Muscle layer of duodenum (tissue), 2 donors: ENCODE measurements around the gene LHFPL6.

ENCODE experiments used
- H3K27ac ChIP-seq: one replicate; pipeline ENCODE4 v1.7.0; 2013; ENCODE audit warnings: mild to moderate bottlenecking, low read length
- H3K27me3 ChIP-seq: one replicate; pipeline ENCODE4 v1.7.0; 2013; ENCODE audit warnings: low read depth, mild to moderate bottlenecking, control low read depth, low read length
- H3K36me3 ChIP-seq, 2 donors: one replicate each; pipeline ENCODE4 v1.7.0; 2013; ENCODE audit warnings: low read length in 2 of 2, control low read depth in 1 of 2, mild to moderate bottlenecking in 1 of 2; ENCODE audit not compliant: insufficient read depth in 2 of 2, control insufficient read depth in 1 of 2
- H3K4me1 ChIP-seq, 2 donors: one replicate each; pipeline ENCODE4 v1.7.0; 2013; ENCODE audit warnings: low read length in 2 of 2, mild to moderate bottlenecking in 2 of 2, control low read depth in 1 of 2, moderate library complexity in 1 of 2; ENCODE audit not compliant: insufficient read depth in 2 of 2, control insufficient read depth in 1 of 2
- H3K4me3 ChIP-seq, 2 donors: one replicate each; pipeline ENCODE4 v1.7.0; 2013; ENCODE audit warnings: low read length in 2 of 2, low read depth in 1 of 2, mild to moderate bottlenecking in 1 of 2
- H3K9me3 ChIP-seq, 2 donors: one replicate each; pipeline ENCODE4 v1.7.0; 2013; ENCODE audit warnings: low read length in 2 of 2, control low read depth in 1 of 2, mild to moderate bottlenecking in 1 of 2; ENCODE audit not compliant: control insufficient read depth in 1 of 2
- donor health status: healthy.

The LHFPL6 gene

DNA sequence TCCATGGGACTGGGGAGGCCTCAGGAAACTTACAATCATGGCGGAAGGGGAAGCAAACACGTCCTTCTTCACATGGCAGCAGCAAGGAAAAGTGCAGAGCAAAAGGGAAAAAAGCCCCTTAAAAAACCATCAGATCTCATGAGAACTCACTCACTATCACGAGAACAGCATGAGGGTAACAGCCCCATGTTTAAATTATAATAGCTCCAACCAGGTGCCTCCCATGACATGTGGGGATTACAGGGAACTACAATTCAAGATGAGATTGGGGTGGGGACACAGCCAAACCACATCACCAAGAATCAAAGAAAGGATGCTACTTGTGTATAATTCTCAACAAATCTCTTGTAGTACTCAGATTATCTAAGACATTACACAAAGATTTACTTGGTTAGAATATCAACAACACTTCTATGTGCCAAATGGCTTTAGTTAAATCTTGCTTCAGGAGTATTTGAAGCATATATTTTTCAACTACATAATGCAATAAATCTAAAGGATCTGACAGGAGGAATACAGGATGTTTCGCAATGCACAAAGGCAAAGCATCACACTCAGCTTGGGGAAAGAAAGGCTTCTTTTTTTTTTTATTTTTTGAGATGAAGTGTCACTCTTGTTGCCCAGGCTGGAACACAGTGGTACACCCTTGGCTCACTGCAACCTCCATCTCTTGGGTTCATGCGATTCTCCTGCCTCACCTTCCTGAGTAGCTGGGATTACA is 180.0 kb downstream of the LHFPL6 start:
- Histone ChIP-seq H3K9me3 (no peaks in the 10 kb centered on the region), H3K27ac (no peak overlapping the region), H3K4me1 (peaks cover 0 to under 1% of the 10 kb centered on the region in 2 donors), H3K36me3 (no peaks in the 10 kb centered on the region), H3K27me3 (no peaks in the 10 kb centered on the region), H3K4me3 (no peak overlapping the region)

DNA sequence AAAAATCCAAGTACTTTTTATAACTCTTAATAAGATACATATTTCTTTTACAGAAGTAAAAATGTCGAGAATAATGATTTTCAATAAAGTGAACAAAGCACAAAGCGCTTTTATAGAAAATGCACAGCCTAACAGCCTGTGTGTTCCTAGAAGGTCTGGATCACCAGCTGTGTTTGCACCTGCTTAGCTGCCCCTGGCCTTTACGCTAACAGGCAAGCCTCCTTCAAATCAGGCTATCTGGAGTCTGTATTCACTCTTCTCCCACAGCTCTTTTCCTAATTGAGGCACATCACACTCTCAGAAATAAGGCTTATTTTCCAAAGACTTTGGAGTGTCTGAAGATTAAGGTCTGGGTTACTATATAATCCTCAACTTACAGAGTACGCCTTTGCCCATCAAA is 183.1 kb downstream of the LHFPL6 start:
- Histone ChIP-seq H3K27me3 (no peaks in the 10 kb centered on the region), H3K36me3 (no peaks in the 10 kb centered on the region), H3K4me1 (peaks cover 0 to 25% of the 10 kb centered on the region in 2 donors), H3K27ac (no peak overlapping the region), H3K4me3 (no peak overlapping the region), H3K9me3 (no peaks in the 10 kb centered on the region)

DNA sequence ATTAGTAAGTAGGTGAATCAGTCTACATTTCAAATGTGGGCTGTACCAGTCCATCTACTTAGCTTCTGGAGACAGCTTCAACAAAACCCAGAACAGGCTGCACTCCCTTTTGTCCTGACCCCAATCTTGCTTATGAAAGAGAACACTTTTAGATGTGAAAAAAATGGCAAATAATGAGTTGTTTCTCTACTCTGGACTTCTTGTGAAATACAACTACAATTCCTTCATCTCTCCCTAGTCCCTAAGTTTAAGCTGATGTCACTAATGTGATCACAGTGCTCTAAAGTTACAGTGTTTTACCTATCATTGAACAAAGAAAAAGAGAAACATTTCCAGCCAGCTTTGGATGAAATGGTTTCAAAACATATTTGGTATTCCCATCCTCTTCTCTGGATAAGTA is 183.9 kb downstream of the LHFPL6 start:
- Histone ChIP-seq H3K27me3 (no peaks in the 10 kb centered on the region), H3K9me3 (no peaks in the 10 kb centered on the region), H3K4me1 (peaks cover 0 to 31% of the 10 kb centered on the region in 2 donors), H3K4me3 (no peak overlapping the region), H3K36me3 (no peaks in the 10 kb centered on the region), H3K27ac (no peak overlapping the region)

DNA sequence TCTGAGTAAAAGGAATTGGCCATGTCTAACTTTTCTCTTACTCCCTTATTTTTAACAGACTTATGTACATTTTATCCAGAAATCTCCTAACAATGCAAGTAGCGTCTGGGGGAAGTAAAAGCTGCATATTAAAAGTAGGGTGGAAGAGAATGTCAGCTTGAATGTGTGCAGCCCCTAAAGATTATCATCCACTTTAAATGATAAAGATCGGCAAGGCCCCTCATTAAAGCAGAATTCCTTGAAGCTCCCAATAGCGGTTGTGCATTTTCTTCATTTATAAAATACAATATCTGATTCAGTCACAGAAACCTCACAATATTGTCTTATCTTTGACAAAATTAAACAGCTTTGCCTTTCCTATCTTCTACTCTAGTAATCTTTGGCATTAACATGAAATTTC is 184.6 kb downstream of the LHFPL6 start:
- H3K4me1 ChIP-seq, result peaks cover 0 to 31% of the 10 kb centered on the region in 2 donors
- H3K27ac ChIP-seq, result no peak overlapping the region
- H3K4me3 ChIP-seq, result no peak overlapping the region
- no peaks in the 10 kb centered on the region for H3K36me3 ChIP-seq
- H3K9me3 ChIP-seq, result no peaks in the 10 kb centered on the region
- H3K27me3 ChIP-seq, result no peaks in the 10 kb centered on the region

DNA sequence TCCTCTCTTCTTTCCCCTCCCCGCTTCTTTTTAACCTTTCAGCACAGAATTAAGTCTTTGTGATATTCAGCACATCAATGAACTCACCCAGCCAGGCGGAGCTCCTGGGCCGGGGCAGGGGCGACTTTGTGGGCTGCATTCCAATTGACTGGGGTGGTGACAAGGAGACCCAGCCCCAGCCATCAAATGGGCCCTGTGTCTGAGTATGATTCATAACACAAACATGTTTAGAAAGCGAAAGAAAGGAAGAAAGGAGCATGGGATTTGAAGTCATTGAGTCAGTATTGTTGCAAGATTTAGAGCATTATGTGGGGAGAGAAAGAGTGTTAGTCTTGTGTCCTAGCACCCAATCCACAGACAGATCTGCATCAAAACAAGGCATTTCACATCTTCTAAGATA is 185.3 kb downstream of the LHFPL6 start:
- peaks cover 0 to 31% of the 10 kb centered on the region in 2 donors for H3K4me1 ChIP-seq
- H3K27ac ChIP-seq, result no peak overlapping the region
- no peak overlapping the region for H3K4me3 ChIP-seq
- H3K36me3 ChIP-seq, result no peaks in the 10 kb centered on the region
- no peaks in the 10 kb centered on the region for H3K9me3 ChIP-seq
- H3K27me3 ChIP-seq, result no peaks in the 10 kb centered on the region

DNA sequence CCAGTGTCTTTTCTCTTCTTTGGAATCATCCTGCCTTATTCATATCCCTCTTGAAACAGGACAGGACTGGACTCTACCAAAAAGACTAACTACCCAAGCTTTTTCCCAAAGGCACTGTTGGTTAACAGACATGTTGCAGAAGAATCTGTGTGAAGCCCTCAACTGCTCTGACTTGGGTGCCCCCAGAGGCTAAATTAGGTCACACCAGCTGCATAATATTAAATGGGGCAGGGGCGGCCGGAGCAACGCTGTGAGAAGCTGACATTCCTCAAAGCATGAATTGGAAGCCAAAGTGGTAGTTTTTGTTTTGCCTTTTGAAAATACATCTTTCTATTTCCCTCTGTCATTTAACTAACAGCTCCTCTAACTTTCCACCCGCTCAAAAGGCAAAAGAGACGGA is 185.9 kb downstream of the LHFPL6 start:
- peaks cover 0 to 31% of the 10 kb centered on the region in 2 donors for H3K4me1 ChIP-seq
- no peaks in the 10 kb centered on the region for H3K27me3 ChIP-seq
- H3K36me3 ChIP-seq, result no peaks in the 10 kb centered on the region
- no peak overlapping the region for H3K4me3 ChIP-seq
- H3K27ac ChIP-seq, result no peak overlapping the region
- H3K9me3 ChIP-seq, result no peaks in the 10 kb centered on the region

DNA sequence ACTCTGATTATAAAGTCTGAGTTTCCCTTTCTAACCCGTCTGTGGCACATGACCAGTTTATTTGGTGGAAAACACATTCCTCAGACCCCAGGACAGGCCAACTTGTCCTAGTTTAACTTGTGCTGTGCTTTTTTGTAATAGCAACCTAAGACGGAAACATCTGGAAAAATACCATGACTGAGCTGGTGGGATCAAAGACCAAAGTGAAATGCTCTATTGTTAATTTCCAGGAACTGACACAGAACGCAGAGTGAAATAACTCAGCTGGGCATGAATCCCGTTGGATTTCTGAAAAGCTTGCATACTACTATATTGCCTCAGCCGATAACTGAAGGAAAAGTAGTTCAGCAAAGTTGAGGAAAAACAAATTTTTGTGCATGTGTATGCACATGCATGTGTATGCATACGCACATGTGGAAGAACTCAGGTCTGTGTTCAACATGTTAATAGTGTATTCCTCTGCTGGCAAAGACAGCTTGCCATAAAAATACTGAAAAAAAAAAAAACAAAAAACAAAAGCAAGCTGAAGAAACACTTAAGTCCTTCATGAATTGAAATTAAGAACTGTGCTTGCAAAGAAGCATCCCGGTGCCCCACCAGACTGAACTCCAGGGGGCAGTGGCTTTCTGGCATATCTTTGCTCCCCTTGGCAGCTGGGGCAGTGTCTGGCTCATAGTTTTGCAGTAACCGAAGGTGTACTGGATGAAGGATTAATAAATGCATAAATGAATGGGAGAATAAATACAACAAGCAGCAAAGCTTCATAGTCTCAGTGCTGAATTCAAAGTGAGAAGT is 187.8 kb downstream of the LHFPL6 start:
- no peak overlapping the region for H3K4me3 ChIP-seq
- H3K4me1 ChIP-seq, result peaks cover 0 to 31% of the 10 kb centered on the region in 2 donors
- no peak overlapping the region for H3K27ac ChIP-seq
- no peaks in the 10 kb centered on the region for H3K27me3 ChIP-seq
- no peaks in the 10 kb centered on the region for H3K9me3 ChIP-seq
- H3K36me3 ChIP-seq, result no peaks in the 10 kb centered on the region

DNA sequence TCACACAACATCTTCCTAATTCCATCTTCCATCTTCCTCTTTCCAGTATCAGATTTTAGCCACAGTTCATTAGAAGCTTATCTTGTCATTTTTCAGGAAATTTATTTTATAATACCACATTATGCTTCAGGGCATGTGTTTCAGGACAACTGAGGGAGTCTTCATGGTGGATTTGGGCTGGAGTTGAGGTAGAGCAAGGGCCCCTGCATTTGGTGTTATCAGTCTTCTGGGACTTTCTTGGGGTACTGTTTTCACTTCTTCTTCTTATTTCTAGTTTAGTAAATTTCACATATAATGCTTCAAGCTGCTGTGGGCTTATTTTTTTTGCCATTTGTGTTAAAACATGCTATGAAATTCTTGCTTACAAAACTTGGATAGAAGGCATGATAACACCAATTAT is 188.7 kb downstream of the LHFPL6 start:
- Histone ChIP-seq H3K27me3 (no peaks in the 10 kb centered on the region), H3K27ac (no peak overlapping the region), H3K9me3 (no peaks in the 10 kb centered on the region), H3K4me1 (peaks cover 0 to 39% of the 10 kb centered on the region in 2 donors), H3K4me3 (no peak overlapping the region), H3K36me3 (no peaks in the 10 kb centered on the region)

DNA sequence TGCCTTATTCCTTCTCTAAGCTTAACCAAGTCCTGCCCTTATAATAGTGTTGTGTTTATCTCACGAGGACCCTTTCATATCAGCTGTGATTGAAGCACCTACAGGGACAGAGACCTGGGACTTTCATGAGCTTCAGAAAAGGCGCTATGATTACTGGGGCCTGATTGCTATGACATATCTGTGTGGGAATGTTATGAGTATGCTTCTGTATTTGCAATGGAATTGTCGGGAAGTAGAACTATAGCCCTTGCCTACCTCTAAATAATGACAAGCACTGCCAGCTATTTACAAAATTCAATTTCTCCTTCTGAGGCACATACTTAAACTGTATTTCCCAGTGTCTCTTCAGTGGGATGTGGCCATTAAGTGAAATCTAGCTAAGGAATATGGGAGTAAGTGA is 191.5 kb downstream of the LHFPL6 start:
- Histone ChIP-seq H3K36me3 (no peaks in the 10 kb centered on the region), H3K4me3 (no peak overlapping the region), H3K9me3 (no peaks in the 10 kb centered on the region), H3K27me3 (no peaks in the 10 kb centered on the region), H3K27ac (no peak overlapping the region), H3K4me1 (peaks cover 0 to 32% of the 10 kb centered on the region in 2 donors)

DNA sequence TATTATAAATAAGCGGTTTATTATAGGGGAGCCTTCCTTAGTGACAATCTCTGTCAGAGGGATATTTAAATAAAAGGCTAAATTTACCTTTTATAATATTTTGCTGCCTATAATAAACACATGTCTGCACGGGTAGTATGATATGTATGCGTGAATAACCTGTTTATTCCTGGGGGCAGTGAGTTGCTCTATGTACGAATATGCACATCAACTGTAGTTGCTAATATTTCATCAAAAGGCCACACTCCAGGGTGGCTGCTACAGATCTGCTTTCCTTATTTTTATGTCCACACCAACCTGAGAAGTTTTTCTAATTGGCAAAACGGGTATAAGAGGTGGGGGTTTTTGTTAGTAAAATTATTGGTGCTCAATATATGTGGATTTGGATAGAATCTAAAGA is 192.0 kb downstream of the LHFPL6 start:
- H3K27me3 ChIP-seq, result no peaks in the 10 kb centered on the region
- H3K9me3 ChIP-seq, result no peaks in the 10 kb centered on the region
- H3K36me3 ChIP-seq, result no peaks in the 10 kb centered on the region
- no peak overlapping the region for H3K4me3 ChIP-seq
- no peak overlapping the region for H3K27ac ChIP-seq
- H3K4me1 ChIP-seq, result peaks cover 0 to 27% of the 10 kb centered on the region in 2 donors

DNA sequence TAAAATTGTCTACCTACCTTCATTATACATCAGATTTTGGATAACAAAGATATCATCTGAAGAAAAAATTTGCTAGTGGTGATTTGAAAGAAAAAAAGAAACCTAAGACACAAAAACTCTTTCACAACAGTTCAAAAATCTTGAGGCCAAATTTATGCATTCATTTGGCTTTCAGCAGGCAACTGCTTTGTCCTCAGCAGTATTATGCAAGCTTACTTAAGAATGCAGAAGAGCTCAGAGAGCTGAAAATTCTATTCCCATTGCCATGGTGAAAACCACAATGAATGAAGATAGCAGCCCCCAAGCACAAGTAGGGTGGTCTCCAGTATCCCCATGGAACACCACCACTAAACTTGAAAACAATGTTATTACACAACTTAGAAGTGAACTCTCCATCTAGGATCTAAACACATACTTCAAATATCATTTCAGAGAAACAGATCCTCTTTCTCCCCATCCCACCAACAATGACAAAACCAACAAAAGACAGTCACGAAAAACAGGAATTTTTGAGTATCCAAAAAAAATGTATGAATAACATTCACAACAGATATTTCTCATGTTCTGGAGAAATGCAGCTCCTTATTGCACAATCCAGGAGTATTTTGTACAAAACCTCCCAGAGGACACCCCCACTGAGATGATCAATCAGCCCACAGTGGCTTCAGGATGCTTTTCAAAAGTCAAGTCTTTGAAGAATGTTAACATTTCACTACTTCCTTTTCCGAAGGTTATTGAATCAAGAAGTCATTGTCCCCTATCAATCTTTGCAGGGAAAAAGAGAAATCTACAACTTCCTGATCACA is 192.7 kb downstream of the LHFPL6 start:
- Histone ChIP-seq H3K27me3 (no peaks in the 10 kb centered on the region), H3K36me3 (no peaks in the 10 kb centered on the region), H3K27ac (no peak overlapping the region), H3K9me3 (no peaks in the 10 kb centered on the region), H3K4me1 (peaks cover 0 to 21% of the 10 kb centered on the region in 2 donors), H3K4me3 (no peak overlapping the region)
